ENCODE results near the gene LARGE1. TPM values are rescaled to one million over a fixed set of nuclear protein-coding genes. Genes with fewer than 3 reads are reported as not detected.

LARGE1 gene
- total and polyA plus RNA-seq, 2 experiments from 2014 or later: 1.5 to 12.8 TPM

GRCh38 chr22:33871935-33872334 is 48.3 kb downstream of the LARGE1 start:
- in situ Hi-C loops (cut with MboI): no loop called here
- peaks cover 14% of the 10 kb centered on the region for H3K4me1 ChIP-seq (ENCODE audit: insufficient read depth)
- no peak overlapping the region for H3K9ac ChIP-seq
- H3K79me2 ChIP-seq (ENCODE audit: insufficient read depth): peaks cover 16% of the 10 kb centered on the region; the same call in 1 of the 2 replicates
- H3K4me2 ChIP-seq (ENCODE audit: unreplicated experiment): no peak overlapping the region
- no peaks in the 10 kb centered on the region for H3K36me3 ChIP-seq (ENCODE audit: low read depth)
- peaks cover 4% of the 10 kb centered on the region; the same call in 1 of the 2 replicates for H3F3A ChIP-seq (ENCODE audit: insufficient read depth)
- no peak overlapping the region for H3K27ac ChIP-seq
- WGBS, 2 experiments (ENCODE audit: low coverage in 1 of 2, low lambda C conversion rate in 2 of 2, missing lambda C conversion rate in 2 of 2): 89 to 92% methylated on average over 8 of the region's 8 CpGs
- H3K9me2 ChIP-seq (ENCODE audit: insufficient read depth): no peaks in the 10 kb centered on the region
- TF ChIP-seq EZH2phosphoT487 (IDR thresholded peaks at IDR 0.05; ENCODE audit: insufficient read depth, low read depth): no peak
- H3K9me3 ChIP-seq (ENCODE audit: low read depth): no peaks in the 10 kb centered on the region
- DNase-seq: no peak
- no peak overlapping the region for H2AFZ ChIP-seq
- no peaks in the 10 kb centered on the region for H3K27me3 ChIP-seq (replicated peaks; ENCODE audit: insufficient read depth)
- no peak overlapping the region for H3K4me3 ChIP-seq
- H4K20me1 ChIP-seq (ENCODE audit: insufficient read depth): no peaks in the 10 kb centered on the region

GRCh38 chr22:33869946-33870345 is 50.3 kb downstream of the LARGE1 start:
- DNase-seq: peak; percentile 6
- no peaks in the 10 kb centered on the region for H3K9me2 ChIP-seq (ENCODE audit: insufficient read depth)
- in situ Hi-C loops (cut with MboI): no loop called here
- H3K36me3 ChIP-seq (ENCODE audit: low read depth): no peaks in the 10 kb centered on the region
- H2AFZ ChIP-seq: no peak overlapping the region
- no peaks in the 10 kb centered on the region for H3K27me3 ChIP-seq (replicated peaks; ENCODE audit: insufficient read depth)
- H3K79me2 ChIP-seq (ENCODE audit: insufficient read depth): peaks cover 16% of the 10 kb centered on the region; the same call in 1 of the 2 replicates
- peaks cover 17% of the 10 kb centered on the region for H3K4me1 ChIP-seq (ENCODE audit: insufficient read depth)
- H3K4me3 ChIP-seq: no peak overlapping the region
- H3K9ac ChIP-seq: no peak overlapping the region
- no peaks in the 10 kb centered on the region for H4K20me1 ChIP-seq (ENCODE audit: insufficient read depth)
- H3F3A ChIP-seq (ENCODE audit: insufficient read depth): peaks cover 8% of the 10 kb centered on the region; the same call in 1 of the 2 replicates
- TF ChIP-seq EZH2phosphoT487 (IDR thresholded peaks at IDR 0.05; ENCODE audit: insufficient read depth, low read depth): no peak
- WGBS, 2 experiments (ENCODE audit: low coverage in 1 of 2, low lambda C conversion rate in 2 of 2, missing lambda C conversion rate in 2 of 2): 68 to 92% methylated on average over 2 of the region's 2 CpGs
- H3K9me3 ChIP-seq (ENCODE audit: low read depth): no peaks in the 10 kb centered on the region
- no peak overlapping the region for H3K27ac ChIP-seq
- H3K4me2 ChIP-seq (ENCODE audit: unreplicated experiment): no peak overlapping the region

- WGBS, 2 experiments (ENCODE audit: low coverage in 1 of 2, low lambda C conversion rate in 2 of 2, missing lambda C conversion rate in 2 of 2): 96 to 98% methylated on average over 9 of the region's 9 CpGs
- peaks cover 24% of the 10 kb centered on the region for H3K79me2 ChIP-seq (ENCODE audit: insufficient read depth)
- H3K27ac ChIP-seq: no peak overlapping the region
- H3K9me2 ChIP-seq (ENCODE audit: insufficient read depth): no peaks in the 10 kb centered on the region
- H3K27me3 ChIP-seq (replicated peaks; ENCODE audit: insufficient read depth): no peaks in the 10 kb centered on the region
- H2AFZ ChIP-seq: no peak overlapping the region
- no peak overlapping the region for H3K4me3 ChIP-seq
- TF ChIP-seq EZH2 (IDR thresholded peaks at IDR 0.05; ENCODE audit: insufficient read depth, poor library complexity, severe bottlenecking) (no peak), EZH2phosphoT487 (IDR thresholded peaks at IDR 0.05; ENCODE audit: insufficient read depth, low read depth) (no peak)
- no peaks in the 10 kb centered on the region for H3K9me3 ChIP-seq (ENCODE audit: low read depth)
- no peaks in the 10 kb centered on the region for H4K20me1 ChIP-seq (ENCODE audit: insufficient read depth)
- H3K4me1 ChIP-seq (ENCODE audit: insufficient read depth): peaks cover 11% of the 10 kb centered on the region
- H3K9ac ChIP-seq: no peak overlapping the region
- no peak for DNase-seq
- in situ Hi-C loops (cut with MboI): no loop called here
- no peak overlapping the region for H3K4me2 ChIP-seq (ENCODE audit: unreplicated experiment)
- peaks cover 8% of the 10 kb centered on the region; the same call in 1 of the 2 replicates for H3F3A ChIP-seq (ENCODE audit: insufficient read depth)
- H3K36me3 ChIP-seq (ENCODE audit: low read depth): no peaks in the 10 kb centered on the region
Measured at GRCh38 chr22:33867971-33868370, 52.3 kb downstream of the LARGE1 start.

GRCh38 chr22:33867118-33867866 is 53.0 kb downstream of the LARGE1 start:
- no peaks in the 10 kb centered on the region for H3K36me3 ChIP-seq (ENCODE audit: low read depth)
- DNase-seq: peak; percentile 72
- peak overlapping the region; percentile 14; the same call in 1 of the 2 replicates for H2AFZ ChIP-seq
- no peaks in the 10 kb centered on the region for H3K9me2 ChIP-seq (ENCODE audit: insufficient read depth)
- H3K79me2 ChIP-seq (ENCODE audit: insufficient read depth): peaks cover 27% of the 10 kb centered on the region
- peak overlapping the region; percentile 49 for H3K27ac ChIP-seq
- peaks cover 8% of the 10 kb centered on the region; the same call in 1 of the 2 replicates for H3F3A ChIP-seq (ENCODE audit: insufficient read depth)
- no peak overlapping the region for H3K4me3 ChIP-seq
- TF ChIP-seq EZH2phosphoT487 (IDR thresholded peaks at IDR 0.05; ENCODE audit: insufficient read depth, low read depth) (no peak), EZH2 (IDR thresholded peaks at IDR 0.05; ENCODE audit: insufficient read depth, poor library complexity, severe bottlenecking) (no peak)
- in situ Hi-C loops (cut with MboI): no loop called here
- no peaks in the 10 kb centered on the region for H3K9me3 ChIP-seq (ENCODE audit: low read depth)
- 52 to 53% methylated on average over 11 to 12 of the region's 12 CpGs for WGBS, 2 experiments (ENCODE audit: low coverage in 1 of 2, low lambda C conversion rate in 2 of 2, missing lambda C conversion rate in 2 of 2)
- H3K27me3 ChIP-seq (replicated peaks; ENCODE audit: insufficient read depth): no peaks in the 10 kb centered on the region
- no peak overlapping the region for H3K4me2 ChIP-seq (ENCODE audit: unreplicated experiment)
- no peaks in the 10 kb centered on the region for H4K20me1 ChIP-seq (ENCODE audit: insufficient read depth)
- peaks cover 9% of the 10 kb centered on the region; the same call in 1 of the 2 replicates for H3K4me1 ChIP-seq (ENCODE audit: insufficient read depth)
- H3K9ac ChIP-seq: peak overlapping the region; percentile 35; the same call in 1 of the 2 replicates

Data from GM23248 (cell line).